GM12878 (cell line): ENCODE results near the gene FAM163B. TPM values are rescaled to one million over a fixed set of nuclear protein-coding genes. Genes with fewer than 3 reads are reported as not detected.

Source experiments
- ATAC-seq: fragments of 200-7000 bp; cut with Tn5 transposase; 3 replicates; pipeline ENCODE4 v1.9.1; 2020; ENCODE audit warnings: mild to moderate bottlenecking, moderate library complexity
- BruUV-seq: library from RNA; stranded (reverse); fragments of 400-500 nt; replicated peaks from 2 replicates; lab custom pipeline; 2021; lab: Mats Ljungman, UMichigan
- CTCF ChIA-PET: fragments of 300-600 bp; sonication (Branson Sonifier 250); formaldehyde crosslinking; extraction: SDS; loops from one replicate; lab custom pipeline; 2021; ENCODE audit warnings: inconsistent platforms; lab: Yijun Ruan, JAX
- POLR2A ChIA-PET: fragments of 350-600 bp; formaldehyde crosslinking; extraction: SDS; loops from one replicate; lab custom pipeline; 2021; ENCODE audit warnings: inconsistent platforms; lab: Charles Lee
- RAD21 ChIA-PET: fragments of 300-600 bp; sonication (Branson Sonifier 250); formaldehyde crosslinking; loops from one replicate; lab custom pipeline; 2023; ENCODE audit warnings: antibody characterized with exemption; ENCODE audit not compliant: unreplicated experiment; lab: Charles Lee
- SMC1A ChIA-PET: fragments of 300-600 bp; sonication (Branson Sonifier 250); formaldehyde crosslinking; loops from one replicate; lab custom pipeline; 2023; ENCODE audit not compliant: unreplicated experiment, uncharacterized antibody; lab: Charles Lee
- DNase-seq: peaks from one replicate; pipeline ENCODE4 v3.0.0-alpha.2; 2011; ENCODE audit warnings: low read depth, low spot score
- FAIRE-seq: peaks from 3 replicates; lab custom pipeline; 2011; peaks lifted over from hg19 to GRCh38; lab: Jason Lieb, UNC
- H2AFZ ChIP-seq: 2 replicates; pipeline ENCODE4 v1.6.0; 2011; ENCODE audit warnings: low read depth, low read length, control low read depth; ENCODE audit not compliant: control insufficient read depth
- H3K27ac ChIP-seq: 2 replicates; pipeline ENCODE4 v1.5.1; 2011; ENCODE audit warnings: control low read depth; ENCODE audit not compliant: control insufficient read depth, insufficient read depth
- H3K27me3 ChIP-seq, 2 experiments: replicated peaks in 1 of 2; 2 replicates each; pipeline versions ENCODE4 v1.6.0 to v1.6.1; 2011; ENCODE audit warnings: low read length in 1 of 2; ENCODE audit not compliant: control insufficient read depth in 2 of 2, insufficient read depth in 2 of 2
- H3K36me3 ChIP-seq, 2 experiments: 2 replicates each; pipeline ENCODE4 v1.5.1; 2011; ENCODE audit warnings: low read length in 1 of 2; ENCODE audit not compliant: control insufficient read depth in 2 of 2, insufficient read depth in 2 of 2
- H3K4me1 ChIP-seq: 2 replicates; pipeline ENCODE4 v1.6.1; 2011; ENCODE audit warnings: mild to moderate bottlenecking, low read length, moderate library complexity, mixed read lengths; ENCODE audit not compliant: control insufficient read depth, insufficient read depth
- H3K4me2 ChIP-seq: 2 replicates; pipeline ENCODE4 v1.6.0; 2011; ENCODE audit warnings: control low read depth; ENCODE audit not compliant: control insufficient read depth, insufficient read depth
- H3K4me3 ChIP-seq: fragments of 200-600 bp; sonication (generic); 2 replicates; pipeline ENCODE4 v1.5.1; 2016
- H3K79me2 ChIP-seq: 2 replicates; pipeline ENCODE4 v1.6.0; 2011; ENCODE audit warnings: low read length; ENCODE audit not compliant: control insufficient read depth, insufficient read depth
- H3K9ac ChIP-seq: 2 replicates; pipeline ENCODE4 v1.8.0; 2011; ENCODE audit warnings: low read length, control low read depth, mixed read lengths; ENCODE audit not compliant: control insufficient read depth, insufficient read depth
- H3K9me3 ChIP-seq: replicated peaks from 3 replicates; pipeline ENCODE4 v1.5.1; 2011; ENCODE audit warnings: mild to moderate bottlenecking, low read length; ENCODE audit not compliant: control insufficient read depth, insufficient read depth
- H4K20me1 ChIP-seq: 2 replicates; pipeline ENCODE4 v1.6.0; 2011; ENCODE audit not compliant: control insufficient read depth, insufficient read depth
- ATF7 ChIP-seq: fragments of 450-650 bp; IDR thresholded peaks from 2 replicates; pipeline ENCODE4 v1.6.1; 2016; ENCODE audit warnings: low read depth, mild to moderate bottlenecking
- DPF2 ChIP-seq: fragments of 450-650 bp; IDR thresholded peaks from 2 replicates; pipeline ENCODE4 v1.6.1; 2017; ENCODE audit warnings: mild to moderate bottlenecking
- FOS ChIP-seq: IDR thresholded peaks from 3 replicates; pipeline ENCODE4 v1.6.1; 2011; ENCODE audit warnings: borderline replicate concordance; ENCODE audit not compliant: insufficient read length; ENCODE audit errors: extremely low read depth
- HDAC2 ChIP-seq: fragments of 200-600 bp; sonication (generic); IDR thresholded peaks from 2 replicates; pipeline ENCODE4 v1.6.1; 2017
- IRF3 ChIP-seq: fragments of 450-650 bp; IDR thresholded peaks from 2 replicates; pipeline ENCODE4 v1.6.1; 2014; ENCODE audit warnings: mild to moderate bottlenecking
- KAT2A ChIP-seq: conservative IDR thresholded peaks from 2 replicates; pipeline ENCODE4 v1.6.1; 2011; ENCODE audit warnings: low read depth, low read length; ENCODE audit not compliant: control insufficient read depth
- MLLT1 ChIP-seq: fragments of 450-650 bp; IDR thresholded peaks from 2 replicates; pipeline ENCODE4 v1.6.1; 2016; ENCODE audit warnings: mild to moderate bottlenecking
- POLR2AphosphoS2 ChIP-seq: IDR thresholded peaks from 2 replicates; pipeline ENCODE4 v1.6.1; 2011; ENCODE audit warnings: low read depth, mild to moderate bottlenecking, low read length, improper control_type of control experiment, moderate library complexity
- SIX5 ChIP-seq: IDR thresholded peaks from 2 replicates; pipeline ENCODE4 v1.6.1; 2011; ENCODE audit warnings: mild to moderate bottlenecking, low read depth, low read length, moderate library complexity; ENCODE audit not compliant: severe bottlenecking
- TAF1 ChIP-seq: IDR thresholded peaks from 2 replicates; pipeline ENCODE4 v1.6.1; 2011; ENCODE audit warnings: mild to moderate bottlenecking, low read depth, low read length, borderline replicate concordance
- ZNF207 ChIP-seq: fragments of 450-650 bp; IDR thresholded peaks from 2 replicates; pipeline ENCODE4 v1.6.1; 2014; ENCODE audit warnings: antibody characterized with exemption, mild to moderate bottlenecking, borderline replicate concordance
- WGBS: methylation state at CpG from one replicate; pipeline ENCODE4 v1.1.6; 2016; ENCODE audit warnings: low lambda C conversion rate; ENCODE audit not compliant: insufficient replicate concordance, insufficient coverage; ENCODE audit errors: missing lambda C conversion rate; 5-methylcytosine and 5-hydroxymethylcytosine counted together
- in situ Hi-C: fragments of 300-500 bp; cut with MboI; formaldehyde crosslinking; loops from 9 replicates; pipeline ENCODE4 v1.14.3; 2018; ENCODE audit warnings: mixed read lengths
- intact Hi-C: fragments of 100-400 bp; cut with micrococcal nuclease; formaldehyde crosslinking; loops from one replicate; pipeline ENCODE4 v1.14.2; 2022; ENCODE audit not compliant: unreplicated experiment
- polyA plus RNA-seq, 11 experiments: library from polyadenylated mRNA; depleted of rRNA in 4 of 11; unstranded in 6 of 11; stranded (reverse) in 5 of 11; fragments of >200 nt; fragmentation: Nextera tagmentation in 4 of 11; fragmentation: Illumina TruSeq in 1 of 11; extraction: Ambion mirVana in 4 of 11; extraction: Trizol in 1 of 11; gene quantifications; 1 replicate in 1 of 11; 2 replicates in 10 of 11; pipeline versions ENCODE4 v1.2.1 to v1.2.3, GENCODE V29; 2011 to 2016; ENCODE audit warnings: inconsistent platforms in 2 of 11, missing spikeins in 2 of 11, low read depth in 1 of 11
- total RNA-seq, 4 experiments: library from RNA; depleted of rRNA in 3 of 4; stranded (reverse); fragments of >200 nt in 3 of 4; fragmentation: Illumina TruSeq in 1 of 4; extraction: Trizol in 1 of 4; gene quantifications; 2 replicates each; pipeline versions ENCODE4 v1.2.1 to v1.2.3, GENCODE V29; 2013 to 2021
- TF ChIP-seq, protein P1 (sequence below), 3 experiments: IDR thresholded peaks in 2 of 3; conservative IDR thresholded peaks in 1 of 3; 2 replicates each; pipeline ENCODE4 v1.5.1; 2011; ENCODE audit warnings: low read depth in 3 of 3, low read length in 3 of 3, mild to moderate bottlenecking in 3 of 3, control low read depth in 2 of 3, moderate library complexity in 2 of 3, inconsistent platforms in 1 of 3, mixed read lengths in 1 of 3; ENCODE audit not compliant: control insufficient read depth in 2 of 3, insufficient read depth in 1 of 3; ENCODE audit errors: extremely low read depth in 1 of 3
- TF ChIP-seq, protein P2 (sequence below): fragments of 450-650 bp; formaldehyde crosslinking; IDR thresholded peaks from 2 replicates; pipeline ENCODE4 v1.4.0; 2020; ENCODE audit warnings: mild to moderate bottlenecking, moderate library complexity

FAM163B gene
- total and polyA plus RNA-seq, 10 of the 15 experiments (the other 5 are each of a cell fraction or from before 2014, with no cell fraction given) = not detected

DNA sequence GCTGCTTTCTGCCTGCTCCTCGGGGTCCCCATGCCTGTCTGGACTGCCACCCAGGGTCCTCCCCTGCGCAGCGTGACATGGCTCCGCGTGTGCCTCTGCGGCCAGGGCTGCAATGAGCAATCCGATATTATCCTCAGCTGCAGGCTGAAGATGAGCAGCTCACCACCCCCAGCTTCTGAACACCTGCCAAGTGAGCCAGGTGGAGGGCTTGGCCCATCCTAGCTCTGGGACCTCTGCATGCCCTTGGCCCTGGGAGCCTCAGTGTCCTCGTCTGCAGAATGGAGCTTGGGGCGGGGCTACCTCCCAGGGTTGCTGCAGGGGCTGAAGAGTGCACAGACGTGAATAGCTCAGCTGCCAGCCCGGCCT is 80.3 kb downstream of the FAM163B start (continued):
- TF ChIP-seq, protein P1, sequence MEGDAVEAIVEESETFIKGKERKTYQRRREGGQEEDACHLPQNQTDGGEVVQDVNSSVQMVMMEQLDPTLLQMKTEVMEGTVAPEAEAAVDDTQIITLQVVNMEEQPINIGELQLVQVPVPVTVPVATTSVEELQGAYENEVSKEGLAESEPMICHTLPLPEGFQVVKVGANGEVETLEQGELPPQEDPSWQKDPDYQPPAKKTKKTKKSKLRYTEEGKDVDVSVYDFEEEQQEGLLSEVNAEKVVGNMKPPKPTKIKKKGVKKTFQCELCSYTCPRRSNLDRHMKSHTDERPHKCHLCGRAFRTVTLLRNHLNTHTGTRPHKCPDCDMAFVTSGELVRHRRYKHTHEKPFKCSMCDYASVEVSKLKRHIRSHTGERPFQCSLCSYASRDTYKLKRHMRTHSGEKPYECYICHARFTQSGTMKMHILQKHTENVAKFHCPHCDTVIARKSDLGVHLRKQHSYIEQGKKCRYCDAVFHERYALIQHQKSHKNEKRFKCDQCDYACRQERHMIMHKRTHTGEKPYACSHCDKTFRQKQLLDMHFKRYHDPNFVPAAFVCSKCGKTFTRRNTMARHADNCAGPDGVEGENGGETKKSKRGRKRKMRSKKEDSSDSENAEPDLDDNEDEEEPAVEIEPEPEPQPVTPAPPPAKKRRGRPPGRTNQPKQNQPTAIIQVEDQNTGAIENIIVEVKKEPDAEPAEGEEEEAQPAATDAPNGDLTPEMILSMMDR (IDR thresholded peaks at IDR 0.05 in 2 of 3, conservative IDR thresholded peaks at IDR 0.05 in 1 of 3; ENCODE audit: control insufficient read depth in 2 of 3, extremely low read depth in 1 of 3, insufficient read depth in 1 of 3, low read depth in 3 of 3, low read length in 3 of 3) = no peak
- TF ChIP-seq IRF3 (no peak), ATF7 (no peak)
- TF ChIP-seq, all 136 proteins: peak for 0

DNA sequence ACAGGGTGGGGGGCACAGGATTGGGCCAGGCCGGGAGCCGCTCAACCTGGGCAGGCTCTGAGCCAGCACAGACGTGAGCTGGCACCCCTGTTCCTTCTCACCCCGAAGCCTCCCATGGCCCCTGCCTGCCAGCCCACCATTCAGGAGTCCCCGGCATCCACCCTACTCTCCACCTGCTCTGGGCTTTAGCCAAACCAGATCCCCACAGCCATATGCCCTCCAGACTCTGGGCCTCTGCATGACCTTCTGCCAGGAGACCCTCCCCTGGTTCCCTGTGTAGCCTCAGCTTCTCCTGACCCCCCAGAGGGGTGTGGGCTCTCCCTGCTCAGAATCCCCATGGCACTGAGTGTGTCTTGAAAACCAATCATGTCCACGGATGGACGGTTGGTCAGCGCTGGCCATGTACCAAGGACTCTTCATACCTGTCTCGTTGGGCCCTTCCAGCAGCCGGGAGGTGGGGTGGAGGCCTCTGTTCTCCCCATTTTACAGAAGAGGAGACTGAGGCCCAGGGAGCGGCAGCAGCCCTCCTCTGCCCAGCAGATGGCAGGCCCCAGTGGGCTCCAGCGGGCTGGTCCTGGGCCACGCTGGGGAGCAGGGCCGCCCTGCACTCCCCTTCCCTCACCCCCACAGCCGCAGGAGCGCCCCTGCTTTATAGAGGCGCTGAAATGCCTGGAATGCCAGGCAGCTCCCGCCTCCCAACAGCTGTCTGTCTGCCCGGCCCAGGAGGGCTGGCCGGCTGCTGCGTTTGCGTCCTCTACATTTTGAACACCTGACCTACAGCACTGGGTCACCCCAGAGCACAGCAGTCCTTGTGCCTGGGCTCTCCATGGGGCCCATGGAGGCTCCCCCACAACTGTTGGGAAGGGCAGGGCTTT is 81.0 kb downstream of the FAM163B start:
- no TSS peak for BruUV-seq
- Histone ChIP-seq H2AFZ (no peak overlapping the region), H3K4me1 (no peaks in the 10 kb centered on the region), H3K27me3 (peaks cover 3 to 8% of the 10 kb centered on the region in 2 experiments; a peak in 3 of 4 replicates), H3K4me3 (no peak overlapping the region), H3K4me2 (no peak overlapping the region), H3K9me3 (no peaks in the 10 kb centered on the region), H3K9ac (no peak overlapping the region), H3K79me2 (no peaks in the 10 kb centered on the region), H4K20me1 (no peaks in the 10 kb centered on the region), H3K36me3 (no peaks in the 10 kb centered on the region), H3K27ac (no peak overlapping the region)
- no peak for ATAC-seq
- POLR2A ChIA-PET = no interaction called here
- in situ Hi-C loops = loop anchor here (25.0 kb wide), 1 partner anchor 484 kb away; no protein-coding TSS in a partner anchor
- CTCF ChIA-PET = no interaction called here
- RAD21 ChIA-PET = no interaction called here
- SMC1A ChIA-PET = no interaction called here
- no peak for FAIRE-seq
- no peak for DNase-seq
- 31% methylated on average over 22 of the region's 22 CpGs for WGBS
- TF ChIP-seq TAF1 (no peak), SIX5 (no peak), HDAC2 (no peak), DPF2 (no peak), FOS (no peak), MLLT1 (no peak), KAT2A (no peak), POLR2AphosphoS2 (no peak), ZNF207 (no peak)
- TF ChIP-seq, protein P2, sequence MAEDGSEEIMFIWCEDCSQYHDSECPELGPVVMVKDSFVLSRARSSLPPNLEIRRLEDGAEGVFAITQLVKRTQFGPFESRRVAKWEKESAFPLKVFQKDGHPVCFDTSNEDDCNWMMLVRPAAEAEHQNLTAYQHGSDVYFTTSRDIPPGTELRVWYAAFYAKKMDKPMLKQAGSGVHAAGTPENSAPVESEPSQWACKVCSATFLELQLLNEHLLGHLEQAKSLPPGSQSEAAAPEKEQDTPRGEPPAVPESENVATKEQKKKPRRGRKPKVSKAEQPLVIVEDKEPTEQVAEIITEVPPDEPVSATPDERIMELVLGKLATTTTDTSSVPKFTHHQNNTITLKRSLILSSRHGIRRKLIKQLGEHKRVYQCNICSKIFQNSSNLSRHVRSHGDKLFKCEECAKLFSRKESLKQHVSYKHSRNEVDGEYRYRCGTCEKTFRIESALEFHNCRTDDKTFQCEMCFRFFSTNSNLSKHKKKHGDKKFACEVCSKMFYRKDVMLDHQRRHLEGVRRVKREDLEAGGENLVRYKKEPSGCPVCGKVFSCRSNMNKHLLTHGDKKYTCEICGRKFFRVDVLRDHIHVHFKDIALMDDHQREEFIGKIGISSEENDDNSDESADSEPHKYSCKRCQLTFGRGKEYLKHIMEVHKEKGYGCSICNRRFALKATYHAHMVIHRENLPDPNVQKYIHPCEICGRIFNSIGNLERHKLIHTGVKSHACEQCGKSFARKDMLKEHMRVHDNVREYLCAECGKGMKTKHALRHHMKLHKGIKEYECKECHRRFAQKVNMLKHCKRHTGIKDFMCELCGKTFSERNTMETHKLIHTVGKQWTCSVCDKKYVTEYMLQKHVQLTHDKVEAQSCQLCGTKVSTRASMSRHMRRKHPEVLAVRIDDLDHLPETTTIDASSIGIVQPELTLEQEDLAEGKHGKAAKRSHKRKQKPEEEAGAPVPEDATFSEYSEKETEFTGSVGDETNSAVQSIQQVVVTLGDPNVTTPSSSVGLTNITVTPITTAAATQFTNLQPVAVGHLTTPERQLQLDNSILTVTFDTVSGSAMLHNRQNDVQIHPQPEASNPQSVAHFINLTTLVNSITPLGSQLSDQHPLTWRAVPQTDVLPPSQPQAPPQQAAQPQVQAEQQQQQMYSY (CRISPR knock-in tag) = no peak
- intact Hi-C loops = no loop called here
